SKM-1 treated with dmso at 0.1 percent for 144 hours (cell line): ENCODE data around the gene ARVCF.
A peak's percentile ranks its signal among the peaks of the same experiment; 100 is the strongest.
"Not testable (repeated sequence)": the region's sequence is repeated elsewhere in the genome, so short reads cannot be mapped to it uniquely, and the experiment has no call there.

ENCODE experiments used
- DNase-seq: peaks from one replicate; lab custom pipeline; 2025; ENCODE audit not compliant: unreplicated experiment; lab: John Stamatoyannopoulos, UW

Gene ARVCF

DNA sequence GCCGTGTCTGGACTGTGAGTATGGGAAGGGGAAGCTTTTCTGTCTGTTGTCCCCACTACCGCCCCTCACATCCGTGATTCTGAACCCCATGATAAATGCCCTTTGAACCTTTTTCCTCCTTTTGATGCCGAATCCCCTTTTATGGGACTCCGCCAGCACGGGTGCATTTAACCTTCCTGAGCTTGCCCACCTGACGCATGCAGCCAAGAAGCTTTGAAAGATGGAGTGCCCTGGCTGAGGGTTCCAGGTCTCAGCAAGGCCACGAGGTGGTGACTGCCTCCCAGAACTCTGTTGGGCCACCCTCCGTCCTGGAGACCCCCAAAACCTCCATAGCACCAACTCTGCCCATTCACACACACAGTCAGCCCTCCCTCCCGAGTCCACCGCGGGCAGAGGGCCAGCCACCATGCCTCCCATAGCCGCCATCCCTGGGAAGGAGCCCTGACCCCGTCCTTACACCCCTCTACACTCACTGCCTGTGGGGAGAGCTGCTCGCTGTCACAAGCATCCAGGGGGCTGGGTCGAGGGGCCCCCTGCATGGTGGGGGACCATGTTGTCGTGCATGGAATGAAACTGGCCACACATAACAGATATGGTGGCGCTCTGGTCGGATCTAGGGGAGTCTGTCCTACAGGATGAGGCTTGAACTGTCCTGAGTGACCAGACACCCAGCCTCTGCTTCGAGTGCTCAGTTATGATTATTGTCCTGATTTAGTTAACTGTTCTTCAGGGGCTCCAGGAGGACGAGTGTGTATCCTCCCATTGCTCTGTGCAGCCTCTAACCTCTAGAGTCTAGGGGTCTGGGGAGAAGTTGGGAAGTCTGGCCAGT lies 75.9 kb downstream of the ARVCF start:
- DNase-seq: no peak

DNA sequence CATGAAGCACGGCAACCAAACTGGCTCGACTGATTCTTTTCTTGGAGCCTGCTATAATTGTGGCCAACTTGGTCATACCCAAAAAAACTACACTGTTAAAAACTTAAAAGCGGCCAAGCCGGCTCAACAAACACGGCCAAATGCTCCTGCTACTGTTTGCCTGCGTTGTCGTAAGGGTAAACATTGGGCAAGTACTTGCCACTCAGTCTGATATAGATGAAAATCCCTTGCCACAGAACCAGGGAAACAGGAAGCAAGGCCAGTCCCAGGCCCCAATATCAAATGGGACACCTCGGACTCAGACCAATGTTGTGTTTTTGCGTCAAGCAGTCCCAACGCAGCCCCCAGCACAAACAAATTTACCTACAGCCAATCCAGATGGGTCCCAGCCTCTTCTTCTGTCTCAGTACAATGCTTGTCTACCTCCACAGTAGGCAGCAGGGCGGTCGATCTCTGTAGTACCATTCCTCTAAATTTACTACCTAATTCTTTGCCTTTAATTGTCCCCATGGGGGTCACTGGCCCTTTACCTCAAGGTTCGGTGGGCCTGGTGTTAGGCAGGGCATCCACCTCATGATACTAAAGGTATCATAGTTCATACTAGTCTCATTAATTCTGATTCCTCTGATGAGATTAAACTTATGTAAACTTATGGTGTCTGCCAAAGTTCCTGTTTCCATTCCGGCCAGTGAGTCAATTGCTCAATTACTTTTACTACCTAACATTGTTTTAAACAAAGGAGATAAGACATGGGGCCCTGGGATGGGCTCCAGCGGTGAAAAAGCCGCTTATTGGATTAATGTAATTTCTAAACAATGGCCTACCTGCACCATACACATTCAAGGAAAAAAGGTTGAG lies 78.8 kb downstream of the ARVCF start:
- DNase-seq: peak; percentile 11

DNA sequence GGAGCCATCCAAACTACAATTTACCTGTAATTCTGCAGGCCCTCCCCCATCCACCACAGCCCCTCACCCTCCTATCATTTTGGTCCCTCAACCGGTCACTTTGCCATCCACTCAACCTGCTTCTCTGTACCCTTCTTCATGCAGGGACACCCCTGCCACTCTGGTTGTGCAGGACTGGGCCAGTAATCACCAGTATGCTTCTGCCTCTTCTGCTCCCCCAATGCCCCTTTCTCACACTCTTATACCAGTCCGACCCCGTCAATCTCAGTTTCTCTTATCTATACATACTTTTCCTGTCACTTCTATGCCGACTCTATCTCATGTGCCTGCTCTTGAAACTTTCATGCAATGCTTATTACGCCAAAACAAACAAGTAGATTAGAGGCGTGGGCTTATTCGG lies 80.1 kb downstream of the ARVCF start:
- no peak for DNase-seq

DNA sequence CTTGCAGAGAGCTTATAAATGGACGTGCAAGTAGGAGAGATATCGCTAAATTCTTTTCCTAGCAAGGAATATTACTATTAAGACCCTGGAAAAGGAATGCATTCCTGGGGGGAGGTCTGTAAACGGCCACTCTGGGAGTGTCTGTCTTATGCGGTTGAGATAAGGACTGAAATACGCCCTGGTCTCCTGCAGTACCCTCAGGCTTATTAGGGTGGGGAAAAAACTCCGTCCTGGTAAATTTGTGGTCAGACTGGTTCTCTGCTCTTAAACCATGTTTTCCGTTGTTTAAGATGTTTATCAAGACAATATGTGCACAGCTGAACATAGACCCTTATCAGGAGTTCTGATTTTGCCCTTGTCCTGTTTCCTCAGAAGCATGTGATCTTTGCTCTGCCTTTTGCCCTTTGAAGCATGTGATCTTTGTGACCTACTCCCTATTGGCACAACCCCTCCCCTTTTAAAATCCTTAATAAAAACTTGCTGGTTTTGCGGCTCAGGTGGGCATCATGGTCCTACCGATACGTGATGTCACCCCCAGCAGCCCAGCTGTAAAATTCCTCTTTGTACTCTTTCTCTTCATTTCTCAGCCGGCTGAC lies 81.4 kb downstream of the ARVCF start:
- not testable (repeated sequence) for DNase-seq

DNA sequence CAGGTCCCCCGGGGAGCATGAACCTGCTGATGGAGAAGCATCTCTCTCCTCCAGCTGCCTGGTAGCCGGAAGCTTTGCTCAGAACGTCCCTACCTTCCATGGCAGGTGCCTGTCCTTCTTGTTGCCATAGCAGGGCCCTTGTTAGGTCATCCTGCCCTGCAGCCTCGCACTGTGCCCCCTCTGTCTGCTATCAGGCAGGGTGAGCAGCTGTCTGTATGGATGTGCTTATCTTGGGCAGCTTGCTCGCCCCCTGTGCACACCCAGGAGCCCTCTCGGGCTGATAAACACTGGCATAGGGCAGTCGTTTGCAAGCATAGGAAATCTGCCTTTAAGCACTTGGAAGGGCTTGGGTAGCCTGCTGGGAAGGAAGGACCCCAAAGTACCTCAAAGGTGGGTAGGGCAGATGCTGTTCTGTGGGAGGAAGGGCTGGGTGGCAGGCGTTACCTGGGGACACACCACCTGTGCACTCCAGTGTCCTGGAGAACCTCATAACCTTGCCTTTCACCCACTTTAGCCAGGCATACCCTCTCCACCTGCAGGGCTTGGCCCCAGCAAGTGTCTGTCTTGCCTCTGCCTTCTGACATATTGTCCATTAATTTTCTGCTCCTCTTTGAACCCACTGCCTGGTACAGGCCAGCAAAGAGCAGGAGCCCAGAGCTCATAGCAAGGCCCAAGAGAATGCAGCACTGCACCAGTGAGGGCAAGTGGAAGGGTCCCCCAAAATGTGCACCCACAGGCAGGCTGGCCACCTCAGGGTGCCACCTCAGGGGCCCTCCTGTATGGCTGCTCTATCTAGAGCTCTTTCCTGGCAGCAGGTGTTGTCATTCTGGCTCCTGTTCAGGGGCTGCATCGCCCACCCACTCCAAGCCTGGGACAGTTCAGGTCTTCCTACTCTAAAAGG lies 83.0 kb downstream of the ARVCF start:
- DNase-seq: no peak

DNA sequence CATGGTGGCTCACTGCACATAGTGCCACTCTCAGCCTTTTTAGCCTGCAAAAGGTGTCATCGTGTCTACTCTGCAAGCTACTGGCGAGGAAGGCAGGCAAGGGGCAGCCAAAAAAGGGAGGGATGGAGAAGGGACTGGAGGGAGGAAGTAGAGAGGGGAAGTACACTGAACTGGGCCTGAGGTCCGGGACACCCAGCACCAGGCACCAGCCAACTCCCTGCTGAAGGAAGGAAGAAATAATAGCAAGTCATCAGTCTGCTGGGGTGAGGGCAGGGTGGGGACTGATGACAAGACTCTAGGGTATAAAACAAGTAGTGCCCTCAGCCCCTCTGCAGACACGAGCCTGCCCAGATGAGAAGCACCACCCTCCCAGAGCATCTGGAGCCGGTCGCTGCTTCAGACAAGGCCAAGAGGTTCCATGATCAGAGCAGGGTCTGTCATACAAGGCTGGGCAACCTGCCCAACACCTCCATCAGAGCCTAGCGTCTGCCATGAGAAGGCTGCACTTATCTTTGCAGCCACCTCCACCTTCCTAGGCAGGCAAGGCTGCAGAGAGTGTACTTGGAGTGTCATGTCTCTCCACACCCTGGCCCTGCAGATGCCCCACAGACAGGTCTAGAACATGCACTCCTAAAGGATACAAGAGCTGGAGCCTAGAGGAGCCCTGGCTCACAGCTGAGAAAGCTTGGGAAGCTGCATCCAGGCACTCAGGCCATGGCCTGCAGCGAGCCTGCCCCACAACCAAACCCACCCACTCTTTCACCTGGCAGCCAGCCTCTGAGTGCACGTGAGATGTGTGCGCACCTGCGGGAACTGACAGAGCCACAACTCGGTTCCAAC lies 84.0 kb downstream of the ARVCF start:
- no peak for DNase-seq

DNA sequence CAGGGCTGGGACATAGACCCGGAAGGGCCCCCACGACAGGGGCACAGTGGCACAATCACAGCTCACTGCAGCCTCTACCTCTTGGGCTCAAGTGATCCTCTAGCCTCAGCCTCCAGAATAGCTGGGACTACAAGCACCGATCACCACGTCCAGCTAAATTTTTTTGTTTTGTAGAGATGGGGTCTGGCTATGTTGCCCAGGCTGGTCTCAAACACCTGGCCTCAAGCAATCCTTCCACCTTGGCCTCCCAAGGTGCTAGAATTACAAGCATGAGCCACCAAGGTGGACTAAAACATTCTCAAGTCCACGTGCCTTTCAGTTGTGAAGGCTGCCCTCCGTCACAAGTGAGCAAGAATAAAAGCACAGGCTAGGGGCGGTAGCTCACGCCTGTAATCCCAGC lies 85.1 kb downstream of the ARVCF start:
- DNase-seq: no peak

DNA sequence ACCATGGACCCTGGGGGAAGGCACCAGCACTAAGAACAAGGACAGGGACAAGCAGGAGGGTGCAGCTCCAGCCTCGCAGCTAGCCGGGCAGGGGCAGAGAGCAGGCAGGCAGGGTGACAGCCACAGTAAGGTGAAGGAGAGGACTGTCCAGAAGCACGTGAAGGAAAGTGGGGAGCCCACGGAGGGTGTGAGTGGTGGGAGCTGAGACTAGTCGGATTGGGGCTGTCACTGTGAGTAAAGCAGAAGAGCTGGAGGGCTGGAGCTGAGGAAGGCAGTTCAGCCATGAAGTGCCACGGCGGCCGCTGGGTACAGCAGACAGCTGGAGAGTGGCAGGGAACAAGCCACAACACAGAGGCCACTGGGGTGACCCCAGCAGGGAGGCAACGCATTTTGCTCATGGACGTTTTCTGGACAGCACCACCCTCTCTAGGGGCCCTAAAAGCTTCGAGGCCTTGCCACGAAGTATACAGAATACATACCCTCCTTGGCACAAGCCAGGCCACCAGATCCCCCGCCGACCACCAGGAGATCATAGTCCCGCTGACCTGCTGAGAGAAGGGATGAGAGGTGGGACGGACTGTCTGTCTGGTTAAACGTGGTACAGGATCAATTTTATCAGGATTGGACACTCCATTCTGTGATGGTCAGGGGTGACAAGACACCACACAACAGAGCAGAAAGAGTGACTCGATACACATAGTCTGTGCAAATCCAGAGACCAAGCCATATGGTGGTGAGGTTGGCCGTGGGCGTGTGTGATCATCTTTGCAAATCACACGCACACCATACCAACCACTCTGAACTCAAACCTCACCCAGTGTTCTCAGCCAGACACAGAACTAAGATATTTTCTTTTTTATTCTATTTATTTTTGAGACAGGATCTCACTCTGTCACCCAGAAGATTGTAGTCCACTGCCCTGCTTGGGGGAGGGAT lies 85.8 kb downstream of the ARVCF start:
- DNase-seq: no peak

DNA sequence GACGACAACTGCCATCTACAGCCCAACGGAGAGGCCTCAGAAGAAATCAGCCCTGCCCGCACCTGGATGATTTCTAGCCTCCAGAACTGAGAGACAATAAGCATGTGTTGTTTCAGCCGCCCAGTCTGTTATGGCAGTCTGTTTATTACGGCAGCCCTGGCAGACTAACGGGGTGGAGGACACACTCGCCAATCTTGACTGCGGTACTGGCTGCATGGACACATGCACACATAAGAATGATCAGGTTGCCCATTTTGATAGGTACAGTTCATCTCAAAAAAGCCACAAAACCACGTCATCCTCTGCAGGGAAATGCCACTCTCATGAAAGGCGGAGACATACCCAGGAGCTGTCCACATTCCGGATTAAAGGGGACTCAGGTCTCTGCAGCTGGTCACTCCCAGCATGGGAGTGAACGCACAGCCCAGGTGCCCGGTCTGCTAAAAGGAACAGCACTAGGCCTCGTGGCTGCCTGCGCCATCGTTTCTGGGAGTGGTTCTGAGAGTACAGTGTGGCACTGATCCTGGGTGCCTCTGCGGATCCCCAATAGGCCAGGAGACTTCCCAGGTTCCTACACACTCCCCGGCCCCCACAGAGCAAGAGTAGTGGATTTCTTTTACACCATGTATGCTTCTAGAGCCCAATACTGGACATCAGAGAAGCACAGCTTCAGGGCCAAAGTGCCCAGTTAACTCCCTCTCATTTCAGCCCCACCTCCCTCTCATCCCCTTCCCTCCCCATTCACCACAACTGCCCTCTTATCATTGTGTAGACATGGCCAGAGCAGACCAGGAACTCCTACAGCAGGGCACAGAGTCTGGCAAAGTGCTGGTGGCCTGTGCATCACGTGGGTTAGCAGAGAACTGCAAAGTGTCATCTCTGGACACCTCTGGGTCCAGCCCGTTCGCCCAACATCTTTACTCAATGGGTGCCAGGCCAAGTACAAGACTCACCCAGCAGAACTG lies 86.8 kb downstream of the ARVCF start:
- no peak for DNase-seq

DNA sequence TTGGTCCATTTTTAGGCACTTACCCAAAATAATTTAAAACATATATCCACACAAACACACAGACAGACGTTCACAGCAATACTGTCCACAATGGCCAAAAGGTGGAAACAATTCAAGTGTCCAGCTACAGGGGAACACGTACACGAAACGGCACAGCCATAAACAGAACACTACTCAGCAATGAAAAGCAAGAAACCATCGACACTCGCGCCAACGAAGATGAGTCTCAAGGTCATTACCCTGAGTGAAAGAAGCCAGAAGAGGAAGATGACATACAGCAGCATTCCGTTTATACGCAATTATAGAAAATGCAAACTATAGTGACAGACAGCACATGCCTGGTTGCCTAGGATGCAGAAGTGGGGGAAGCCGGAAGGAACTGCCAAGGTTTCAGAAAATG lies 88.4 kb downstream of the ARVCF start:
- DNase-seq: no peak

DNA sequence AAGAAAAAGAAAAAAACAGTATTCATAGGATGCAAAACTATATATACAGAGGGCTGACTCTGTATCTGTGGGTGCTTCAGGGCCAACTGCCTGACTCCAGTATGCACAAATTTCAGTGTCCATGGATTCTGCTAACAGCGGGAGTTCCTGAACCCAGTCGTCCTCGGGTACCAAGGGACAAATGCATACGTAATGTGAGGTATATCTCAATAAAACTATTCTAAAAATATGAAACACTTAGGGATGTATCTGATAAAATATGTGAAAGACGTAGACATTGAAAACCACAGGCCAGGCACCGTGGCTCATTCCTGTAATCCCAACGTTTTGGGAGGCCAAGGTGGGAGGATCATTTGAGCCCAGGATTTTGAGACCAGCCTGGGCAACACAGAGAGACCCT lies 88.9 kb downstream of the ARVCF start:
- no peak for DNase-seq

DNA sequence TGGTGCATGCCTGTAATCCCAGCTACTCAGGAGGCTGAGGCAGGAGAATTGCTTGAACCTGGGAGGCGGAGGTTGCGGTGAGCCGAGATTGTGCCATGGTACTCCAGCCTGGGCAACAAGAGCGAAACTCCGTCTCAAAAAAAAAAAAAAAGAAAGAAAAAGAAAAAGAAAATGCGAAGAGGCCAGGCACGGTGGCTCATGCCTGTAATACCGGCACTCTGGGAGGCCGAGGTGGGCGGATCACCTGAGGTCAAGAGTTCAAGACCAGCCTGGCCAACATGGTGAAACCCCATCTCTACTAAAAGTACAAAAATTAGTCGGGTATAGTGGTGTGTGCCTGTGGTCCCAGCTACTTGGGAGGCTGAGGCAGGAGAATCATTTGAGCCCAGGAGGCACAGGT lies 90.6 kb downstream of the ARVCF start:
- DNase-seq: not testable (repeated sequence)

DNA sequence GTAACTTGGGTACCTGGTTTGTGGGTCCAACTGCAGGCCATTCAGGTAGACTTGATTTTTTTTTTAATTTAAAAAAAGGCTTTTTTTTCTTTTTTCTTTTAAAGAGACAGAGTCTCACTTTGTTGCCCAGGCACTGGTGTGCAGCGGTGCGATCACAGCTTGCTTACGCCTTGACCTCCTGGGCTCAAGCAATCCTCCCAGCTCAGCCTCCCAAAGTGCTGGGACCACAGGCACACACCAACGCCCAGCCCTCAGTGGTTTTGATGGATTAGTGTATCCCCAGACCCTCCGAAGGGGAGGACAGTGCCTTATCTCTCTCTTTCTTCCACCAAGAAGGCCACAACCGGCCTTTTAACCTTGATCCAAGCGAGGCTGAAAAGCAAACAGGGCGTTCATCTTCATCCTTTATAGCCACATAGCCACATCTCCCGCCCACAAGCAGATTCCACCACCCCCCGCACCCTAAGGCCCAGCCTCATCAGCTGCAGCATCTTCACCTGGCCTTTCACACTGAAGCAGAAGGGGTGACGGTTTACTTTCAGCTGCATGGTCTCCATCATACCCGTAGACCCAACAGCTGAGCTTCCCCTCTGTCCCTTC lies 92.6 kb downstream of the ARVCF start:
- no peak for DNase-seq

DNA sequence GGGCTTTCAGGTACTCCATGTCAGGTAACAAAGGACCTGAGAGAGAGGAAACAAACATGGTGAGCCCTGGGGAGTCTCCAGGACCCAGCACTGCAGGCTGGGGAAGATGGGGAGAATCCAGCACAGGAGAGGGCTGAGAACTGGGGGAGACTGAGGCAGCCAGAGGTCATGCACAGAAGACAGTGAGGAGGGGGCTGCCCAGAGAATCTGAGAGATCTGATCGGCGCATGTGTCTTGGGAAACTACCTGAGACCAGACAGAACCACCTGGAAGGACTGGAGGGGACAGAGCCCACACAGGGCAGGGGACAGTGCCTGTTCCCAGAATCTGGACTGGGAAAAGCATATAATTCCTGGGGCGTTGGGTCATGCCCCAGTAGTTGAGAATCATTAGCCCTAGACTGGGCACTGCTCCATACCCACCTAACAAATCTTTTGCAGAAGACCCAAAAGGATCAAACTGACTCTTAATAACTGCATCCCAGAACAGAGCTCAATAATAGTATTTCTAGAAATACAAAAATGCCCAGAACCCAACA lies 95.0 kb downstream of the ARVCF start:
- no peak for DNase-seq
